Neuronal stem cell (in vitro differentiated cells): Measurements from ENCODE around the gene MT1M.

Experiments used
- DNase-seq: peaks from one replicate; pipeline ENCODE4 v3.0.0-alpha.2; 2013; ENCODE audit warnings: low spot score
- H2AFZ ChIP-seq: one replicate; pipeline ENCODE4 v1.6.1; 2013; ENCODE audit warnings: mild to moderate bottlenecking, low read length, inconsistent platforms
- H2AK5ac ChIP-seq: 2 replicates; pipeline ENCODE4 v1.6.1; 2013; ENCODE audit warnings: low read depth, mild to moderate bottlenecking, inconsistent platforms, low read length, moderate library complexity, mixed read lengths
- H2BK120ac ChIP-seq: 2 replicates; pipeline ENCODE4 v1.6.1; 2013; ENCODE audit warnings: low read depth, mild to moderate bottlenecking, inconsistent platforms, low read length, moderate library complexity, mixed read lengths
- H2BK12ac ChIP-seq: one replicate; pipeline ENCODE4 v1.6.1; 2013; ENCODE audit warnings: low read length, inconsistent platforms
- H2BK15ac ChIP-seq: 2 replicates; pipeline ENCODE4 v1.6.1; 2013; ENCODE audit warnings: mild to moderate bottlenecking, low read length, inconsistent platforms, mixed read lengths
- H2BK5ac ChIP-seq: one replicate; pipeline ENCODE4 v1.6.1; 2013; ENCODE audit warnings: inconsistent platforms, mild to moderate bottlenecking, low read length, moderate library complexity
- H3K14ac ChIP-seq: one replicate; pipeline ENCODE4 v1.6.1; 2013; ENCODE audit warnings: low read length, inconsistent platforms
- H3K18ac ChIP-seq: 2 replicates; pipeline ENCODE4 v1.6.1; 2013; ENCODE audit warnings: low read length, inconsistent platforms
- H3K23ac ChIP-seq: 2 replicates; pipeline ENCODE4 v1.6.1; 2013; ENCODE audit warnings: low read depth, mild to moderate bottlenecking, mixed read lengths, low read length, inconsistent platforms; ENCODE audit not compliant: poor library complexity
- H3K27ac ChIP-seq: replicated peaks from 3 replicates; pipeline ENCODE4 v1.5.1; 2013; ENCODE audit warnings: low read length, inconsistent platforms
- H3K27me3 ChIP-seq, 3 experiments: 2 replicates each; pipeline ENCODE4 v1.6.1; 2013; ENCODE audit warnings: low read length in 3 of 3, mild to moderate bottlenecking in 2 of 3, inconsistent platforms in 1 of 3, low read depth in 1 of 3, mixed read lengths in 1 of 3, moderate library complexity in 1 of 3; ENCODE audit not compliant: control insufficient read depth in 3 of 3, insufficient read depth in 3 of 3
- H3K36me3 ChIP-seq, 2 donors: replicated peaks in 1 of 2; 2 replicates each; pipeline ENCODE4 v1.6.1; 2013; ENCODE audit warnings: low read length in 2 of 2; ENCODE audit not compliant: control insufficient read depth in 2 of 2, insufficient read depth in 2 of 2
- H3K4ac ChIP-seq: 2 replicates; pipeline ENCODE4 v1.6.1; 2013; ENCODE audit warnings: inconsistent platforms, mild to moderate bottlenecking, low read length, moderate library complexity
- H3K4me1 ChIP-seq, 2 donors: 1 replicate in 1 of 2; 2 replicates in 1 of 2; pipeline ENCODE4 v1.6.1; 2013; ENCODE audit warnings: low read length in 2 of 2, low read depth in 1 of 2; ENCODE audit not compliant: control insufficient read depth in 2 of 2, insufficient read depth in 1 of 2
- H3K4me2 ChIP-seq: one replicate; pipeline ENCODE4 v1.6.1; 2013; ENCODE audit warnings: mild to moderate bottlenecking, low read length, inconsistent platforms; ENCODE audit not compliant: insufficient read depth, poor library complexity, severe bottlenecking
- H3K4me3 ChIP-seq, 2 donors: 2 replicates each; pipeline ENCODE4 v1.5.1; 2013; ENCODE audit warnings: low read length in 2 of 2, mild to moderate bottlenecking in 2 of 2, inconsistent platforms in 1 of 2, moderate library complexity in 1 of 2
- H3K79me1 ChIP-seq: one replicate; pipeline ENCODE4 v1.6.1; 2013; ENCODE audit warnings: low read depth, mild to moderate bottlenecking, inconsistent platforms, low read length, moderate library complexity
- H3K9ac ChIP-seq: one replicate; pipeline ENCODE4 v1.6.1; 2013; ENCODE audit warnings: mild to moderate bottlenecking, low read depth, low read length, inconsistent platforms; ENCODE audit not compliant: poor library complexity
- H3K9me3 ChIP-seq, 2 donors: replicated peaks in 1 of 2; 2 replicates each; pipeline versions ENCODE3 to v1.6.1; 2013; ENCODE audit warnings: low read length in 2 of 2, mild to moderate bottlenecking in 2 of 2, inconsistent platforms in 1 of 2, low read depth in 1 of 2, mixed read lengths in 1 of 2, moderate library complexity in 1 of 2; ENCODE audit not compliant: control insufficient read depth in 2 of 2, insufficient read depth in 1 of 2
- H4K8ac ChIP-seq: one replicate; pipeline ENCODE4 v1.6.1; 2013; ENCODE audit warnings: low read depth, mild to moderate bottlenecking, inconsistent platforms, low read length, moderate library complexity
- H4K91ac ChIP-seq: one replicate; pipeline ENCODE4 v1.6.1; 2013; ENCODE audit warnings: low read length, low read depth, mild to moderate bottlenecking, inconsistent platforms; ENCODE audit not compliant: poor library complexity
- WGBS, 2 donors: extraction: QIAGEN DNeasy Blood & Tissue Kit; methylation state at CpG; one replicate each; pipeline ENCODE4 v1.1.7; 2013; ENCODE audit warnings: missing lambda C conversion rate in 2 of 2, mixed read lengths in 1 of 2; ENCODE audit not compliant: insufficient read length in 2 of 2, insufficient replicate concordance in 1 of 2; ENCODE audit errors: extremely low coverage in 2 of 2; 5-methylcytosine and 5-hydroxymethylcytosine counted together

MT1M gene

DNA sequence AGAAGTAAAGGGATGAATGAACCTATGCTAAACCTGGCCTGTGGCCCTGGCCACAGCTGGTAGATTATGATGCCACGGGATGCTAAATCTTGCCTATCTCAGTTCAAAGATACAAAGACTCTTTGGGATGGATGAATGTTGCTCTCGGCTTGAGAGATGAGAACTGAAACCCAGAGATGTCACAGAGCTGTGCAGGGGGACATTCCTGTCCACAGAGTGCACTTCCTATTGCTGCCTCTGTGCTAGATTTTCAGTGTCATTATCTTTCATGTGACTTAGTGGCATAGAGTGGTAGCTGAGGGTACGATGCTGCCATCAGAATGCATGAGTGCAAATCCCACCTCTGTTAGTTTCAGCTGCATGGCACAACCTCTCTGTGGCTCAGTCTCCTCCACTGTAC is 2.3 kb upstream of the MT1M start:
- H3K4ac ChIP-seq, result no peak overlapping the region
- H2BK12ac ChIP-seq, result no peak overlapping the region
- H3K27ac ChIP-seq, result no peak overlapping the region
- H3K14ac ChIP-seq, result no peak overlapping the region
- no peak overlapping the region for H3K4me2 ChIP-seq
- H3K27me3 ChIP-seq, result peaks cover 50 to 95% (median 95%) of the 10 kb centered on the region in 3 experiments
- no peak overlapping the region for H2AFZ ChIP-seq
- no peak overlapping the region for H2BK15ac ChIP-seq
- no peak overlapping the region for H3K4me3 ChIP-seq
- H3K23ac ChIP-seq, result no peak overlapping the region
- H3K4me1 ChIP-seq, result peaks cover 3 to 4% of the 10 kb centered on the region in 2 donors
- H4K8ac ChIP-seq, result no peak overlapping the region
- no peaks in the 10 kb centered on the region for H3K9me3 ChIP-seq
- H3K9ac ChIP-seq, result no peak overlapping the region
- H2BK5ac ChIP-seq, result no peak overlapping the region
- no peak overlapping the region for H2AK5ac ChIP-seq
- no peak for DNase-seq
- no peak overlapping the region for H3K18ac ChIP-seq
- H4K91ac ChIP-seq, result no peak overlapping the region
- WGBS, 2 donors, result no CpG with 5 or more reads among the region's 3 CpGs
- H2BK120ac ChIP-seq, result no peak overlapping the region
- no peaks in the 10 kb centered on the region for H3K79me1 ChIP-seq
- no peaks in the 10 kb centered on the region for H3K36me3 ChIP-seq

DNA sequence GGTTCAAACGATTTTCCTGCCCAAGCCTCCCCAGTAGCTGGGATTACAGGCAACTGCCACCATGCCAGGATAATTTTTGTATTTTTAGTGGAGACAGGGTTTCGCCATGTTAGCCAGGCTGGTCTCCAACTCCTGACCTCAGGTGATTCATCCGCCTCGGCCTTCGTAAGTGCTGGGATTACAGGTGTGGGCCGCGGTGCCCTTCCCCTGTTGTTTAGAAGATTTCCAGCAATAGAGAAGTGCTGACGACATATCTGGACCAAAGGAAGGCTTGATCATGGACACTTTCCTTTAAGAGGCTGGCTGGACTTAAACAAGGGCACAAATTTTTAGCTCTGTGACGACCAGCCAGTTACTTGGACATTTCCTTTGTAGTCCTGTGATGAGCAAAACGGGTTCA is 1.3 kb upstream of the MT1M start:
- DNase-seq, result no peak
- Histone ChIP-seq H3K4ac (no peak overlapping the region), H4K91ac (no peak overlapping the region), H3K23ac (no peak overlapping the region), H2AFZ (no peak overlapping the region), H3K4me1 (no peaks in the 10 kb centered on the region), H3K18ac (no peak overlapping the region), H3K4me3 (no peak overlapping the region), H2AK5ac (no peak overlapping the region), H2BK5ac (no peak overlapping the region), H3K4me2 (no peak overlapping the region), H3K36me3 (no peaks in the 10 kb centered on the region), H3K27me3 (peaks cover 52 to 95% (median 95%) of the 10 kb centered on the region in 3 experiments), H2BK120ac (no peak overlapping the region), H3K79me1 (no peaks in the 10 kb centered on the region), H2BK15ac (no peak overlapping the region), H3K9me3 (no peaks in the 10 kb centered on the region), H3K14ac (no peak overlapping the region), H3K27ac (no peak overlapping the region), H4K8ac (no peak overlapping the region), H3K9ac (no peak overlapping the region), H2BK12ac (no peak overlapping the region)
- no CpG with 5 or more reads among the region's 10 CpGs for WGBS, 2 donors

DNA sequence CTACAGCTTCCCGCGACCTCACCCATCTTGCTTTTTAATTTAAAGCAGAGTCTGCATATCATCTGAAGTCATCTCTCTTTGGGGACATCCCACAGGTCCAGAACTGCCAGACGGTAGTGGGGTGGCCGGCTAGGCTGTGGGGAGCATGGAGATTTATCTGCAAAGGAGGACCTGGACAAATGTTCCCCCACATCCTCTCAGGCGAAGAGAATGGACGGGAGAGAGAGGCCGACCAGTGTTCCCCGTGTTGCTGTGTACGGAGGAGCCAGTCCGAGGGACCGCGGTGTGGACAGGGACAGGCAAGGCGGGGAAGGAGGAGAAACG is 665 bp upstream of the MT1M start:
- H3K79me1 ChIP-seq, result no peaks in the 10 kb centered on the region

DNA sequence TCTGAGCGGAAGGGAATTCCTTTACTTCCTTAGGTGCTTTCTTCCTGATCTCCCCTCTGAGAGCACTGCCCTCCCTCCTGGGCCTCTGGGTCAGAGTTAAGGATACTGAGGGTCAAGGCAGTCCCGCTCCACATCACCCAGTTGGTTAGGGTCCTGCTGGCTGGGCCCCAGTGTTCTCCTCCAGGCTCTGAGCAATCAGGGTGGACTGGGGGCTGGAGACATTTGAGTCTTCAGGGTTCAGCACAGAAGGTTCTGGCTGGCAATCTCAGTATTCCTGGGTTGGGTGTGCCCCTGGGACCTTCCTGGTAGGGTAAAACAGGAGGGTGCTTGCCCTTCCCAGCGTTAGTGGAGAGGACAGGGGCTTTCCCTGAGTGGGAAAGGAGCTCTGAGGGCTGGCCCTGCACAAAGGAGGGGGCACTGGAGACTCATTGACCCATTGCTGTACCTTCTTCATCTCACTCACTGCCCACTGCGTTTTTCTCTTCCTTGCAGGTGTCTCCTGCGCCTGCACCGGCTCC is 448 bp downstream of the MT1M start:
- Histone ChIP-seq H3K4me3 (no peak overlapping the region), H4K8ac (no peak overlapping the region), H3K27ac (no peak overlapping the region), H3K9me3 (no peaks in the 10 kb centered on the region), H2BK120ac (no peak overlapping the region), H2BK5ac (no peak overlapping the region), H2BK12ac (no peak overlapping the region), H3K36me3 (no peaks in the 10 kb centered on the region), H2AK5ac (no peak overlapping the region), H2BK15ac (no peak overlapping the region), H3K4me2 (no peak overlapping the region), H3K14ac (no peak overlapping the region), H4K91ac (no peak overlapping the region), H3K4me1 (no peaks in the 10 kb centered on the region), H3K9ac (no peak overlapping the region), H3K79me1 (no peaks in the 10 kb centered on the region), H2AFZ (peak overlapping the region; percentile 85), H3K27me3 (peaks cover 55 to 99% (median 99%) of the 10 kb centered on the region in 3 experiments), H3K23ac (no peak overlapping the region), H3K18ac (no peak overlapping the region), H3K4ac (no peak overlapping the region)
- DNase-seq, result no peak
- WGBS, 2 donors, result no CpG with 5 or more reads among the region's 6 CpGs

More for the DNA sequence above, 665 bp upstream of the MT1M start:
- H2BK5ac ChIP-seq, result no peak overlapping the region
- peak overlapping the region; percentile 85 for H2AFZ ChIP-seq
- H3K4me3 ChIP-seq, result no peak overlapping the region
- H3K9ac ChIP-seq, result peak overlapping the region; percentile 3
- H4K91ac ChIP-seq, result no peak overlapping the region
- no peak overlapping the region for H4K8ac ChIP-seq
- H3K4me1 ChIP-seq, result no peaks in the 10 kb centered on the region
- peak overlapping the region; percentile 52 for H2BK15ac ChIP-seq
- no peak for DNase-seq
- H3K18ac ChIP-seq, result peak overlapping the region; percentile 35
- peak overlapping the region; percentile 63 for H3K23ac ChIP-seq
- H3K36me3 ChIP-seq, result no peaks in the 10 kb centered on the region
- no peak overlapping the region for H2AK5ac ChIP-seq
- no peak overlapping the region for H2BK120ac ChIP-seq
- no peak overlapping the region for H3K4me2 ChIP-seq
- H3K27ac ChIP-seq, result no peak overlapping the region
- WGBS, 2 donors, result no CpG with 5 or more reads among the region's 14 CpGs
- peak overlapping the region; percentile 97 for H3K14ac ChIP-seq
- H3K4ac ChIP-seq, result no peak overlapping the region
- H3K27me3 ChIP-seq, result peaks cover 51 to 95% (median 95%) of the 10 kb centered on the region in 3 experiments
- no peak overlapping the region for H2BK12ac ChIP-seq
- H3K9me3 ChIP-seq, result no peaks in the 10 kb centered on the region
